Liver (tissue), 3 donors: ENCODE results near the gene UBASH3A.

Experiments used
- ATF3 ChIP-seq: IDR thresholded peaks from 2 replicates; pipeline ENCODE4 v1.6.1; 2016; ENCODE audit warnings: antibody characterized with exemption
- CTCF ChIP-seq: fragments of 150-350 bp; IDR thresholded peaks from 2 replicates; pipeline ENCODE4 v1.5.1; 2017; ENCODE audit warnings: improper control_type of control experiment, low read depth, low read length; ENCODE audit not compliant: missing input control
- FOXA1 ChIP-seq: IDR thresholded peaks from 2 replicates; pipeline ENCODE4 v1.6.1; 2016; ENCODE audit warnings: antibody characterized with exemption
- HNF4A ChIP-seq, 2 donors: conservative IDR thresholded peaks; 2 replicates each; pipeline ENCODE4 v1.6.1; 2016; ENCODE audit warnings: antibody characterized with exemption in 2 of 2, mild to moderate bottlenecking in 2 of 2
- JUND ChIP-seq, 2 donors: IDR thresholded peaks; 2 replicates each; pipeline ENCODE4 v1.6.1; 2016; ENCODE audit warnings: antibody characterized with exemption in 2 of 2
- MAX ChIP-seq: IDR thresholded peaks from 2 replicates; pipeline ENCODE4 v1.6.1; 2016; ENCODE audit warnings: antibody characterized with exemption
- RAD21 ChIP-seq, 2 donors: IDR thresholded peaks; 2 replicates each; pipeline ENCODE4 v1.6.1; 2016; ENCODE audit warnings: antibody characterized with exemption in 2 of 2, mild to moderate bottlenecking in 2 of 2
- REST ChIP-seq: IDR thresholded peaks from 2 replicates; pipeline ENCODE4 v1.6.1; 2016; ENCODE audit warnings: antibody characterized with exemption, mild to moderate bottlenecking
- TAF1 ChIP-seq: conservative IDR thresholded peaks from 2 replicates; pipeline ENCODE4 v1.6.1; 2016; ENCODE audit warnings: antibody characterized with exemption, mild to moderate bottlenecking
- YY1 ChIP-seq: IDR thresholded peaks from 2 replicates; pipeline ENCODE4 v1.6.1; 2016; ENCODE audit warnings: antibody characterized with exemption, mild to moderate bottlenecking
- ZBTB33 ChIP-seq: IDR thresholded peaks from 2 replicates; pipeline ENCODE4 v1.6.1; 2016; ENCODE audit warnings: antibody characterized with exemption
- donor health status: healthy.
- donor health status: healthy.

GRCh38 chr21:42361286-42361685, 42.4 kb upstream of the UBASH3A start:
- TF ChIP-seq MAX: no peak
- TF ChIP-seq CTCF: no peak
- no peak for TF ChIP-seq RAD21 (IDR thresholded peaks at IDR 0.05)
- TF ChIP-seq ZBTB33: no peak
- no peak for TF ChIP-seq FOXA1
- TF ChIP-seq REST: no peak
- no peak for TF ChIP-seq TAF1
- TF ChIP-seq ATF3: no peak
- TF ChIP-seq YY1: no peak
- no peak for TF ChIP-seq HNF4A (conservative IDR thresholded peaks at IDR 0.05)
- TF ChIP-seq JUND (IDR thresholded peaks at IDR 0.05): no peak
